Loucy (cell line): Measurements from ENCODE around the gene TDRD1.

Experiments used
- EZH2phosphoT487 ChIP-seq: fragments of 200-600 bp; IDR thresholded peaks from 2 replicates; pipeline ENCODE4 v1.6.1; 2018; ENCODE audit warnings: antibody characterized with exemption, mild to moderate bottlenecking, moderate library complexity, borderline replicate concordance
- TF ChIP-seq, protein P1 (sequence below): fragments of 200-600 bp; sonication (generic); conservative IDR thresholded peaks from 2 replicates; pipeline ENCODE4 v1.5.1; 2014; ENCODE audit warnings: mild to moderate bottlenecking, antibody characterized with exemption, low read length

DNA sequence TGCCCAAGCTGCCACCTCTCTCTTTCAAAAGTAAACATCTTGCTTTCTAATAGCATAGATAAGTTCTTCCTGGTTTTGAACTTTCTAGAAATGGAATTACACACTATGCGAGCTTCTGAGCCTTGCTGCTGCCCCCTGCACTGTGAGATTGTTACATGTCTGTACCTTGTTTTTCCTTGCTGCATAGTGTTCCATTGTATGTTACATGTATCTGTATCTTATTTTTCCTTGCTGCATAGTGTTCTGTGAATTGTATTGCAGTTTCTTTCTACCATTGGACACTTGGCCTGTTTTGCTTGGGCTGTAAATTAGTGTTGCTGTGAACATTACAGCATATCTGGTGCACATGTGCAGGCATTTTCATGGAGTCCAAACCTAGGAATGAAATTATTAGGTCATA, 35.9 kb downstream of the TDRD1 start:
- TF ChIP-seq, protein P1, sequence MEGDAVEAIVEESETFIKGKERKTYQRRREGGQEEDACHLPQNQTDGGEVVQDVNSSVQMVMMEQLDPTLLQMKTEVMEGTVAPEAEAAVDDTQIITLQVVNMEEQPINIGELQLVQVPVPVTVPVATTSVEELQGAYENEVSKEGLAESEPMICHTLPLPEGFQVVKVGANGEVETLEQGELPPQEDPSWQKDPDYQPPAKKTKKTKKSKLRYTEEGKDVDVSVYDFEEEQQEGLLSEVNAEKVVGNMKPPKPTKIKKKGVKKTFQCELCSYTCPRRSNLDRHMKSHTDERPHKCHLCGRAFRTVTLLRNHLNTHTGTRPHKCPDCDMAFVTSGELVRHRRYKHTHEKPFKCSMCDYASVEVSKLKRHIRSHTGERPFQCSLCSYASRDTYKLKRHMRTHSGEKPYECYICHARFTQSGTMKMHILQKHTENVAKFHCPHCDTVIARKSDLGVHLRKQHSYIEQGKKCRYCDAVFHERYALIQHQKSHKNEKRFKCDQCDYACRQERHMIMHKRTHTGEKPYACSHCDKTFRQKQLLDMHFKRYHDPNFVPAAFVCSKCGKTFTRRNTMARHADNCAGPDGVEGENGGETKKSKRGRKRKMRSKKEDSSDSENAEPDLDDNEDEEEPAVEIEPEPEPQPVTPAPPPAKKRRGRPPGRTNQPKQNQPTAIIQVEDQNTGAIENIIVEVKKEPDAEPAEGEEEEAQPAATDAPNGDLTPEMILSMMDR = no peak
- no peak for TF ChIP-seq EZH2phosphoT487
